SK-MEL-5 (cell line): ENCODE data around the gene SLC22A23. TPM values are rescaled to one million over a fixed set of nuclear protein-coding genes. Genes with fewer than 3 reads are reported as not detected.

Experiments used
- DNase-seq: peaks from one replicate; pipeline ENCODE4 v3.0.0-alpha.2; 2016; ENCODE audit warnings: low read depth, low spot score
- in situ Hi-C: cut with HindIII; loops from 2 replicates; pipeline ENCODE4 v1.10.0; 2016; ENCODE audit warnings: low sequenced_read_pairs, high pct_unique_total_duplicates, low pct_unique_long_range_greater_than_20kb
- total RNA-seq: library from RNA; depleted of rRNA; stranded (reverse); fragments of >200 nt; shearing (Covaris generic); gene quantifications from 2 replicates; pipeline ENCODE4 v1.2.3, GENCODE V29; 2014

Gene SLC22A23
- total RNA-seq, 1 experiment from 2014 or later: 6.2 TPM

DNA sequence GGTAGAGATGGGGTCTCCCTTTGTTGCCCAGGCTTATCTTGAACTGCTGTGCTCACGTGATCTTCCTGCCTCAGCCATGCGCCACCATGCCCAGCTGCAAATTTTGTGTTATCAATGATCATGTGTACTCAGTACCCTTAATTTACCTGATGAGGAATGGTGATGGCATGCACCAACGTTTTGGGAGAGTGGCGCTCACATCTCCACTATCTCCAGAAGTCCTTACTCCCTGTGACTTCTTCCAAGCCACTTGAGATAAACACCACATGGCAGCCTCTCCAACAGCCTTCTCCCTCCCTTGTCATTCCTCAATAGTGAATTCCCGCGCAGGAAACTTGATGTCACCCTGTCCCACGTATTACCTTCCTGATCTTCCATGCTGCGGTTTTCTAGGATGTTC is 140.0 kb downstream of the SLC22A23 start:
- in situ Hi-C loops: no loop called here
- no peak for DNase-seq

DNA sequence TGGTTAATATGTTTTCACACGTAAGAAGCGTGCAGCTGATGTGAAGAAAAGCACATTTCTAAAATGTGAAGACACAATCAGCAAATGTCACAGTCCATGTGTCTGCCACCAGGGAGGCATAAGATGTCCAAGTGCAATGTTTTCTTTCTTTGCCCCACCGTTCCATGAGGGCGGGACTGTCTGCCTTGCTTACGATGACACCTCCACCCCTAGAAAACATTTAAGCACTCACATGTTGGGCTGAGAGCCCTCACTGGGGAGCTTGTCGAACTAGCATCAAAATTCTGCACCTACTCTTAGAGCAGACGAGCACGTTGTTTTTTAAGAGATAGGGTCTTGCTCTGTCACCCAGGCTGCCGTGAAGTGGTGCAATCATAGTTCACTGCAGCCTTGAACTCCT is 140.5 kb downstream of the SLC22A23 start:
- DNase-seq: no peak
- in situ Hi-C loops: no loop called here

DNA sequence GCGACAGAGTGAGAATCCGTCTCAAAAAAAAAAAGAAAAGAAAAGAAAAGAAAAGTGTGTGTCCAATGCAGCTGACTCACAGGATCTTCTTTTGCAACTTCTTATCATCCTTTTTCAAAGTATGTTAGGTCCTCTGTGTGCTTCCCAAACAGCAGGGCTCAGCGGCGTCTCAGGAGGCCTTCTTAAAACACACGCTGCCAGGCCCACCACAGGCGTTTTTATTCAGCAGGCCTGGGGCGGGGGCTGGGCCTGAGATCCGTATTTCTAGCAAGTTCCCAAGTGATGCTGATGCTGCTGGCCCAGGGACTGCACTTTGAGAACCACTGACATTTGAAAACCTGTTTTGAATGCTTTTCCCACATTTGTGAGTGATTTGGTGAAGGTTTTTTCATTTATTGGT is 141.0 kb downstream of the SLC22A23 start:
- no peak for DNase-seq
- in situ Hi-C loops: no loop called here

DNA sequence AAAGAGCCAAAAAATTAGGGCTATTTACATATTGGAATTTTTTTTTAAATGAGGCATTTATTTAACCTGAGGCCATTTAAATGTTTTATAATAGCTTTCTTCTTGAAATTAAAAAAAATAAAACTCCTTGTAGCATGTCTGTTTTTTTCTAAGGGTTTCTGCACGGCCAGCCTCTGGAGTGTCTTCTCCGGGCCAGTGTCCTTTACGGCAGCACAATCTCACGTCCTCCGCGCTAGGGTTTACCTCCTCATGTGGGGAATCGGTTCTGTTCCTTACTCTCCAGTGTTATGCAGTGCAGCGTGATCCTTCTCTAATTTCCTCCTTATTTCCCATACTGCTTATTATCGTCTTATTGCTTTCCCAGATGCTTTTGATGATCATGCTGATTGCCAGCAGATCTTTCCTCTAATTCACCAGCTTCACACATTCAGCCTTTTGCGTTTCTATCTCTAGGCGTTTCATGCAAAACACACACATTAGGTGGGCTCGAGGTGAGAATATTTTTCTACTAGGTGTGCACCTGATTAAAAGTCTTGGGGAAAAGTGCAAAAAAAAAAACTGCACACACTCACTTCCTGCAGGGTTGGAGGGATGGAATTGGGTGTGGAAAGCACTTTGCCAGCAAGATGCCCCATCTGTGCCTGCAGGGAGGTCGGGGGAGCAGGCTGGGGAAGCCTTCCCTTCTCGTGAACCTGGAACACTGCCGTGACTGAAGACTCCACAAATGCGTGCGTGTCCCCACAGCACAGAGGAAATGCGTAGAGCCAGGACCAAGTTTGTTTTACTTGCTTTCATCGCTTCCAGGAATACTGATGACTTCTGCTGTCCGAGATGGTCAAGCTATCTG is 142.0 kb downstream of the SLC22A23 start:
- DNase-seq: no peak
- in situ Hi-C loops: no loop called here

DNA sequence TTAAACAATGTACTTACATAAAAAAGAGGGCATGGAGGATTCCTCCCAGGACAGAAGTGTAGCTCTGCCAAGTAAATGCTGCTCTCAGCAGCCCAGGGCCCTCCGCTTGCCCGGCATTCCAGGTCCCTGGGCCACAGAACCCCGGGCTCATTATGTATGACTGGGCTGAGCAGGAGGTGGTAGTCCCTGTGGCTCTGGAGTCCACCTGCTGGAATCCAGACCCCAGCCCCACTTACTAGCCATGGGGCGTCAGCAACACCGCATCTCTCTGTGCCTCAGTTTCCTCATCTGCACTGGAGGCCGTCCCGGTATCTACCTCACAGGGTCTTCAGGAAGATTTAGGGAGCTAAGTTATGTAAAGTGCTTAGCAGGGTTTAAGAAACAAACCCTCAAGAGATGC is 142.7 kb downstream of the SLC22A23 start:
- in situ Hi-C loops: no loop called here
- DNase-seq: no peak

DNA sequence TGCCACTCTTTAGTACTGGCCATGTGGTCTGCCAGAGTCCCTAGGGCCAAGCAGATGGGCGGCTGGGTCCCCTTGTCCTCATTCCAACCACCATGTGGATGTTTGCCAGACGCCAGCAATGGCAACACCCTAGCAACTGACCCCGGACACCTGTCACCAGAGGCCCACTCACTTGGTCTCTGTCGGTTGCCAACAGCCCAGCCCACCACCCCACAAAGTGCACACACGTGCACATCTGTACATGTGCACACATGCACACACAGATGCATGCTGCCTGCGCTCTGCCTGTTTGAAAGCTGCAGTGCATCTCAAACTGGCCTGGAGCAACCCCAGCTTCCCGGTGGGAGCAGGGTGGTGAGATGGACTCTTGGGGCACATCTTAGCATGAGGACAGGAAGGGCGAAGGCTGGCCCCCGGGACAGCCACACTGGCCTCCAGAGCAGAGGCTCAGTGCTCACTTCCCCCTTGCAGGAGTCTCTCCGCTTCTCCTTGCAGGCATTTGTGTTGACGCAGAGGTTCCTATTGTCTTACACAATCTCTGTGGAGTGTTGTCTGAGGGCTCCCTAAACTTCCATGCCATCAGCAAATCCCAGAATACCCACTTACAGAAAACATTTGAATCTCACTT is 144.1 kb downstream of the SLC22A23 start:
- in situ Hi-C loops: no loop called here
- no peak for DNase-seq

DNA sequence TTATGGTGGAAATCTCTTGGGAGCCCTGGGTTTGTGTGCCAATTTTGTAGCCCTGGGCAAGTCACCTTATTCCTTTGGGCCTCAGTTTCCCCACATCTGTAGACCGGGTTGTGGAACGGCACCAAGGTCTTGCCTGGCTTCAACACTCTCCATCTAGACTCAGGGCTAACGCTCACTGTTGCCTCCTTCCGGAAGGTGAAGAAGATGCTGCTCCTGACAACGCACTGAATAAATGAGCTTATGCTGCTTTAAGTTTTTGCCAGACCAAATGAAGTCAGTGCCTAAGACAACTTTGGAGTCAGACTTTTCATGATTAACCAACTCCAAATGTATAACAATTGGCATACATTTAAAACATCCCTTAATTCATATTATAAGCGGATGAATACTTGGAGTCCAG is 145.0 kb downstream of the SLC22A23 start:
- in situ Hi-C loops: no loop called here
- DNase-seq: peak; percentile 13

DNA sequence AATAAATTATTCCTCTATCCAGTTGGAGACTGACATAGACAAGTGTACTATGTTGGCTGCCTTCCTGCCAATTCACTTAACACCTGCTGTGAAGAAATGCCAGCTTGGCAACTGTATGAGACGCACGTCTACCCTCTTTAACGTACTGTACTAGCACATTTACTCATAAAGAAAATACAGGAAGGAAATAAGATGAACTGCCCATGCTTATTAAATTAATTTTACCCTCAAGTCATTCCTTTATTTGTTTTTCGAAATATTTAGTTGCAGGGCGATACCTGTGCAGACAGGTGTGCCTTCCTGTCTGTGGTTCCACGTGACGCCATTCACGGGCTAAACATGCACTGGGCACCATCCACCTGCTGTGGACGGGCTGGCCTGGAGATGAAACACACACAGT is 146.1 kb downstream of the SLC22A23 start:
- no peak for DNase-seq
- in situ Hi-C loops: no loop called here

DNA sequence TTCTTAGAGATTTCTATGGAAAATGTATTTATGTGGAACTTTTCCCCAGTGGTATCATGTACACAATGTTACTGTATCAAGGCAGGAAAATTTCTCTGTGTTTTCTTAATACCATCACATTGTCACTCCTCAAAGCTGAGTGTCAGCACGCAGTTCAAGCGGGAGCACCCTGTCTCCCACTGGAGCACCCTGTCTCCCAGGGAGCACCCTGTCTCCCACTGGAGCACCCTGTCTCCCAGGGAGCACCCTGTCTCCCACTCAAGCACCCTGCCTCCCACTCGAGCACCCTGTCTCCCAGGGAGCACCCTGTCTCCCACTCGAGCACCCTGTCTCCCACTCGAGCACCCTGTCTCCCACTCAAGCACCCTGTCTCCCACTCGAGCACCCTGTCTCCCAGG is 146.8 kb downstream of the SLC22A23 start:
- in situ Hi-C loops: no loop called here
- no peak for DNase-seq

DNA sequence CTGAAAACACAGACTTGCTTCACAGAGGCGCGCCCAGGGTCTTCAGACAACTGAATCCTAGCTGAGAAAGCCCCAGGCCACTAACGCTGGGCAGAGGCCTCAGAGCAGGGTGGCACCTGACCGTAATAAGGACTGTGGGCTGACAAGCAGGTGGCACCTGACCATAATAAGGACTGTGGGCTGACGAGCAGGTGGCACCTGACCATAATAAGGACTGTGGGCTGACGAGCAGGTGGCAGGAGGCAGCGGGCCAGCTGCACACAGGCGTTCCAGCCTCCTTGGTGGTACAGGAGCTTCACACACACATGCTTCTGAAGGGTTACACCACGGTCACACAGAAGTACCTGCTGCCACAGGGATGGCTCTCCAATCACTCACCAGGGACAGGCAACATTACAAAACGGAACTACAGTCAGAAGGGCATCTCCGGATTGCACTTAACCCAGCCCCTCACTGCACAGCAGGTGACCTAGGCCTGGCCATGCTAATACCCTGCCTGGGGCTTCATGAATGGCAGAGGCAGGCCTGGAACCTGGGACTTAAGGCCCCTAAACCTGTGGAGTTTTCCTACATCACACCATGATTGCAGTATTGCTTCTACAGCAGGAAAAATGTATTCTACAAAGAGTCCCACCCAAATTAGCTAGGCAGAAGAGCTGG is 147.3 kb downstream of the SLC22A23 start:
- no peak for DNase-seq
- in situ Hi-C loops: no loop called here

DNA sequence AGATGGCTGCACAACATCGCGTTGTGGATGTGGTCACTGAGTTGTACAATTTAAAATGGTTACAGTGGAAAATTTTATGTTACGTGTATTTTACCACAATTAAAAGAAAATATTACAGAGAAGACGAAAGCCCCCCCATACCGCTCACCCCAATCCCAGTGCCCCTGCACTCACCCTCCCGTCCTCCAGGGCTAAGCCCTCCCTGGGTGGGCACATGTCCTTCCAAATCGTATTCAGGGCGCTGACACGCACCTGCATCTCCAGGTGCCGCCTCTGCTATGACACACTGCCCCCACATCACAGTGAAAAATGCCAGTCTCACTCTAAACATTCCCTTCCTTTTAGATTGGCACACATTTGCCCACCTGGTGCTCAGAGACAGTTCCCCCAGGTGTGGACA is 148.7 kb downstream of the SLC22A23 start:
- in situ Hi-C loops: no loop called here
- DNase-seq: no peak

DNA sequence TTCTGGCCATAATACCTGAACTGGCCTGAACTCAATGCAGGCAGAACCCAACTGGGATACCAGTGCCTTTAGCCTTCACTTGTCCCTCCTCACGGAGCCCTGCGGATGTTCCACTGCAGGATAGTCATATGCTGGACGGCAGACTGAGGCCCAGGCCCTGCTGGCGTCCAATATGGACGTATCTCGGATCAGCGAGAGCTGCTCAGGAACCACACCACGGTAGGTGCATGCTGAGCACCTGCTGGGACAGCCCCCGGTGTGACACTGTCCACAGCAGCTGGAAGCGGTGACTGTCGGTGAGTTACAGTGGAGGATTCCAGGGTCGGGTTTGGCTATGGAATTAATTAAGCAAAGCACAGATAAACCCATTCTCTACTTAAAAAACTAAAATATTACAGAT is 149.4 kb downstream of the SLC22A23 start:
- in situ Hi-C loops: no loop called here
- no peak for DNase-seq

DNA sequence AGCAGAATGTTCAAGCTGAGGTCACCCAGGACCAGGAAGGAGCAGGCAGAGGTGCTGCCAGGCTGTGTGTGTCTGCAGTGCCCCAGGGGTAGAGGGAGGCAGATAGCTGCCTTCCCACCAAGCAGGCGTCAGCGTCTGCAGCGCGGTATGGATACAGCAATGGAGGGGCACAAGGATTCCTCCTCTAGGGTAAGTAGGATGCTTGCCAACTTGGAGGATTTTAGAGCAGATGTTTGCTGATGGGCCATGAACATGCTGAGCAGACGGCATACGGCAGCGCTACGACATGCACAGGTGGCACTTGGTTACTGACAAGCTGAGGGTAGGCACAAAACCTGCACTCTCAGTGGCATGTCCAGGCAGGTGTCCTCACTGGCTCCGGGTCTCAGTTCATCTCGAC is 150.0 kb downstream of the SLC22A23 start:
- in situ Hi-C loops: no loop called here
- DNase-seq: no peak

DNA sequence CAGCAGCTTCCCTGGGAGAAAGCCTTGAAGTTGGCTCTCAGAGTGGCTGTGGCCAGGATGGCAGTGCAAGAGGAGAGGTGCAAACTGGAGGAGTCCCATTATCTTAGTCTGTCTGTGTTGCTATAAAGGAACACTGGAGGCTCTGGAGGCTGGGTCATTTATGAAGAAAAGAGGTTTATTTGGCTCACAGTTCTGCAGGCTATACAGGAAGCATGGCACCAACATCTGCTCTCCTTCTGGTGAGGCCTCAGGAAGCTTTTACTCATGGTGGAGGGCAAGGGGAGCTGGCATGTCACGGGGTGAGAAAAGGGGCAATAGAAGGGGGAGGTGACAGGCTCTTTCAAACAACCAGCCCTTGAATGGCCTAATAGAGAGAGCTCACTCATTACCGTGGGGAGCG is 151.0 kb downstream of the SLC22A23 start:
- in situ Hi-C loops: no loop called here
- no peak for DNase-seq

DNA sequence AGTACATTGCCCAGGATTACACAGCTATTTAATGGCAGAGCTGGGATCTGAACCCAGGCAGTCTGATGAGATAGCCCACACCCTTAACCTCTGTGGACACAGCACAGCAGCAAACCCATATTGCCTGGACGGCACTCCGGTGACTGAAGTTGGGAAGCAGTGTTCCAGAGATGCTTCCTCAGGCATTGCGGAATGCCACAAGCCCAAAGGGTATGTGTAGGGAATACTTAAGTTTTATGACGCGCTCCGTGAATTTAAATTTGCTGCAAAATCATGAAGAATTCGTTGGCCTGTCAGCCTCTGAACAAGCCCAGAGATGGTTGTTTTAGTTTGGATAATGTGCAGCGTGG is 151.7 kb downstream of the SLC22A23 start:
- in situ Hi-C loops: no loop called here
- no peak for DNase-seq

DNA sequence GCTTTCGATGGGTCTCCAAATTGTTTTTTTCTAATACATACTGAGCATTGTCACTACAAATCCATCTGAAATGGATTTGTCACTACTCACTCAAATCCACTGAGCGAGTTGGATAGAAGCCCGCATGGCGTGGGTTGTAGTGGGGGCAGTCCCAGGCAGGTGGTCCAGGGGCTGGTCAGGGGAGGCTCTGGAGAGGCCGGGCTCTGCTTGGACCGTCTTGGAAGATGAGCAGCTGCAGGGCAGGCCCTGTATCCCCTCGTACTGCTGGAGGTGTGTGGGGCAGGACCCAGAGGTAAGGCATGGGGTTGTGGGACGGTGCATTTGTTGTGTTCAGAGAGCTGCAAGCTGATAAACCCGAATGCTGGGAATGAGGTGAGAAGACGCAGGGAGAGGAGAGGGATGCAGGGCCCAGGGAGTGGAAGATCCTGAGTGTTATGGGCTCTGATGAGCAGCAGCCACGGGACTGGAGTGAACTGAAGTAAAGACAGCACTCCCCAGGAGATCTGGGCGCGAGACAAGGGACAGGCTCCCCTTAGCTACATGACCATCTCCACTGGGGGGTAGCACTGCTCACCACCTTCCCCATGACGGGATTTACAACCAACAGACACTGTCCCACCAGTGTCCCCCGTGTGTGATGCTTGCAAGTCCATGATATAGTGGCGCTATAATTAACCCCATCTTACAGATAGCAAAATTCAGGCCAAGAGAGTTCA is 152.2 kb downstream of the SLC22A23 start:
- in situ Hi-C loops: no loop called here
- DNase-seq: no peak

DNA sequence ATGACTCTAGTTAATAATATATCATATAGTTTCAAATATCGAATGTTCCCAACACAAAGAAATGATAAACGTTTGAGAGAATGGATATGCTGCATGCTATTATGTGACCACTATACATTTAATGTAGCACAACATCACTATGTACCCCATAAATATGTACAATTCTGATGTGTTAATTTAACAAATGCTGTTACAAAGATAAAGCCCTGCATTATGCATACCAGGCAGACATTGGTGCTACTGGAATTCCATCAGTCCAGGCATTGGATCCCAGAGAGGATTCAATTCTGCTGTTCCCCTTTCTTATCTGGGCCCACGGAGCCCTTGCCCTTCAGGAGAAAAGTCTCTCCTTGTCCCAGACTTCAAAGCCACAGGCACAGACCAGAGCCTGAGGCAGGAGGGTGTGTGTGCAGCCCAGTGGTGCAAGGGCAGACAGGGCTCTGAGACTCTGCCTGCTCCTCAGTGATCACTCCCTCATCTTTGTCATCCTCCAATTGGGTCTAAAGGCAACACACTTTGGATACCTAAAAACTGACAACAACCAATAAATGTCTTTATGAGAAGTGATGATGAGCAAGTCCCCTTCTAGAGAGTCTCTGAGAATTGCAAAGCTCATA is 152.9 kb downstream of the SLC22A23 start:
- in situ Hi-C loops: no loop called here
- DNase-seq: no peak

DNA sequence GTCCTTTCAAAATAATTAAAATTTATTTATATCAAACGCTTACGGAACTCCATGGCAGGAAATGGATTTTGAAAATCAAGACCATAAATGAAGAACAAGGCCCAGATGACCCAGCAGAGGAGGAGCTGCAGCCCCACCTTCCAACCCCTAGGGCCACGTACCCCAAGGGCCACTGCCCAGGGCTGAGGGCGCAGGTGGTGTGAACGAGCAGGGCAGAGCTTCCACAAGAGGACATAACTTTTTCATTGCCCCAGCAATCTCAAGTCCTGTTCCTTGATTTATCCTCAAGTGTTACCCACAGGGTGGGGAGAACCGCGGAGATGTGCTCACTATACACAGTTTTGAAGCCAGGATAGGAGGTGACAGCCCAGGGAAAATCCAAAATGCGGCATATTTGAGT is 155.3 kb downstream of the SLC22A23 start:
- no peak for DNase-seq
- in situ Hi-C loops: no loop called here
